ENCODE measurements around the gene SLC9A3. TPM values are rescaled to one million over a fixed set of nuclear protein-coding genes. Genes with fewer than 3 reads are reported as not detected.
A peak's percentile ranks its signal among the peaks of the same experiment; 100 is the strongest.

The SLC9A3 gene
- total RNA-seq, 2 donors from 2014 or later = 4.3 to 5.3 TPM

DNA sequence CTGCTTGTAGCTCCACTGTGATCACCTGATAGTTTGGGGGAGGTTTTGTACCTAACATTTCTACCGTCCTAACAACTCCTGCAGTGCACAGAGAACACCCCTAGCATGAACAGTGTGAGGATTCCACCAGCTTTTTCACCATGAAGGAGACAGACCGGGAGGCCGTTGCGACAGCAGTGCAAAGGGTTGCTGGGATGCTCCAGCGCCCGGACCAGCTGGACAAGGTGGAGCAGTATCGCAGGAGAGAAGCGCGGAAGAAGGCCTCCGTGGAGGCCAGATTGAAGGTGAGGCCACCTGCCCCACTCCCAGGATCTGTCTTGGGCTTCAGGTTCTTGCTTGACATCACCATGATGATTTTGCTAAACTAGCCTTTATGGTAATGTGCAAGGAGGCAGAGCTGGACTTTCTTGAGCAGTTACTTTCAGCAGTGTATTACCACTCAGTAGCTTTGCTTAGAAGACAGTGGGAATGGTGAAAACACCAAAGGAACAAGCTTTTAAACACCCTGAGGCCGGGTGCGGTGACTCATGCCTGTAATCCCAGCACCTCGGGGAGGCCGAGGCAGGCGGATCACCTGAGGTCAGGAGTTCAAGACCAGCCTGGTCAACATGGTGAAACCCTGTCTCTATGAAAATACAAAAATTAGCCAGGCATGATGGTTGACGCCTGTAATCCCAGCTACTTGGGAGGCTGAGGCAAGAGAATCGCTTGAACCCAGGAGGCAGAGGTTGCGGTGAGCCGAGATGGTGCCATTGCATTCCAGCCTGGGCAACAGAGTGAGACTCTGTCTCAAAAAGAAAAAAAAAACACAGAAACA is 78.0 kb downstream of the SLC9A3 start:
- TF ChIP-seq POLR2AphosphoS5 (IDR thresholded peaks at IDR 0.05) = no peak
- TF ChIP-seq POLR2A (IDR thresholded peaks at IDR 0.05) = no peak
- Histone ChIP-seq H3K27ac (no peak overlapping the region), H3K9me3 (no peaks in the 10 kb centered on the region), H3K4me3 (no peak overlapping the region), H3K4me1 (replicated peaks) (peaks cover 6% of the 10 kb centered on the region), H3K27me3 (replicated peaks; ENCODE audit: insufficient read depth) (no peaks in the 10 kb centered on the region), H3K36me3 (peaks cover 0 to 17% of the 10 kb centered on the region in 2 donors)
- intact Hi-C loops (cut with DNase I) = no loop called here
- WGBS = 84% methylated on average over 19 of the region's 19 CpGs
- no peak for DNase-seq (ENCODE audit: low spot score)

DNA sequence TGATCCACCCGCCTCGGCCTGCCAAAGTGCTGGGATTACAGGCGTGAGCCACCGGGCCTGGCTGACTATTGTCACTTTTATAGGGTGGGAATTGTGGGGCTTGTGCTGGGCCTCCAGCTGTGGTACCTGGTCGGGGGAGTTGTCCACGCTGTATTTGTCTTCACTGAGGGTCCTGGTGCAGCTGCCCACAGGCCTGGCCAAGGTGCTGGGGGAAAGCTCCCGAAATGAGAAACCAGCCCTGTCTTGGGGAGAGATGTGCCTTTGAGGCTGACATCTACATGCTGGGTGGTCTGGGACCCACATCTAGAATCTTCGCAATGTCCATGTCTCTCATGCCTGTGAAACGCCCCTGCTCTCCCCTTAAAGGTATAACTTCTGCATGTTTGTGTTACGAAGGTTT is 78.7 kb downstream of the SLC9A3 start:
- H3K36me3 ChIP-seq = peaks cover 0 to 17% of the 10 kb centered on the region in 2 donors
- peaks cover 6% of the 10 kb centered on the region for H3K4me1 ChIP-seq (replicated peaks)
- no peak overlapping the region for H3K4me3 ChIP-seq
- no peak for DNase-seq (ENCODE audit: low spot score)
- WGBS = 89% methylated on average over 10 of the region's 10 CpGs
- no peak for TF ChIP-seq POLR2A (IDR thresholded peaks at IDR 0.05)
- no peak for TF ChIP-seq CTCF (IDR thresholded peaks at IDR 0.05)
- TF ChIP-seq POLR2AphosphoS5 (IDR thresholded peaks at IDR 0.05) = no peak
- intact Hi-C loops (cut with DNase I) = no loop called here
- H3K27me3 ChIP-seq (replicated peaks; ENCODE audit: insufficient read depth) = no peaks in the 10 kb centered on the region
- H3K9me3 ChIP-seq = no peaks in the 10 kb centered on the region
- H3K27ac ChIP-seq = no peak overlapping the region

DNA sequence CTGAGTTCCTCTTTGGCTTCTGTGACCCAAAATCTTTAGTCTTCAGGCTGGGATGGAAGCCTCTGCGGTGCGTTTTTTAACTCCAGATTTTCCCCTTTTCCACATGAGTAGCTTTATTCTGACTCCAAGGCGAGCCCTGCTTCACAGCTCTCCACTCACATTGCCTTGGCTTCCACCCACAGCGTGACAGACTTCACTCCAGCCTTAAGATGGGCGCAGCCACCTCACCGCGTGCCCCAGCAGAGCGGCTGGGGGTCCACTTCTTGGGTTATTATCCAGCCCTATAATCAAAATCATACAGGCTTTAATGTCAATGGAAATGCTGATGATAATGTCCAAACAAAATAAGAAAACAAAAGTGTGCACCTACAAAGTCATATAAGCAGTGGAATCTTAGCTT is 80.0 kb downstream of the SLC9A3 start:
- TF ChIP-seq CTCF (IDR thresholded peaks at IDR 0.05) (no peak), POLR2A (IDR thresholded peaks at IDR 0.05) (no peak), POLR2AphosphoS5 (IDR thresholded peaks at IDR 0.05) (no peak)
- H3K4me3 ChIP-seq = peak overlapping the region; percentile 72 to 88
- intact Hi-C loops (cut with DNase I) = no loop called here
- WGBS = 78% methylated on average over 8 of the region's 8 CpGs
- H3K9me3 ChIP-seq = no peaks in the 10 kb centered on the region
- H3K27ac ChIP-seq = no peak overlapping the region
- H3K4me1 ChIP-seq (replicated peaks) = peaks cover 6% of the 10 kb centered on the region
- DNase-seq (ENCODE audit: low spot score) = no peak
- no peaks in the 10 kb centered on the region for H3K27me3 ChIP-seq (replicated peaks; ENCODE audit: insufficient read depth)
- peaks cover 0 to 17% of the 10 kb centered on the region in 2 donors for H3K36me3 ChIP-seq

- 12% methylated on average over 42 of the region's 62 CpGs for WGBS
- Histone ChIP-seq H3K4me3 (peak overlapping the region; percentile 72 to 88), H3K9me3 (no peaks in the 10 kb centered on the region), H3K27me3 (replicated peaks; ENCODE audit: insufficient read depth) (no peaks in the 10 kb centered on the region), H3K27ac (peak overlapping the region; percentile 60 to 74), H3K4me1 (replicated peaks) (peaks cover 6% of the 10 kb centered on the region), H3K36me3 (peaks cover 0 to 16% of the 10 kb centered on the region in 2 donors)
- no peak for TF ChIP-seq CTCF (IDR thresholded peaks at IDR 0.05)
- DNase-seq (ENCODE audit: low spot score) = no peak
- intact Hi-C loops (cut with DNase I) = no loop called here
Observed at GRCh38 chr5:443239-444151, 80.8 kb downstream of the SLC9A3 start.

All from prostate gland (tissue), 2 donors.